HG03039 (cell line): ENCODE data around the gene WWOX.
A peak's percentile ranks its signal among the peaks of the same experiment; 100 is the strongest.

Source experiments
- ATAC-seq: cut with Tn5 transposase; IDR thresholded peaks from one replicate; pipeline ENCODE4 v1.9.1; 2021; ENCODE audit warnings: mild to moderate bottlenecking, moderate library complexity; ENCODE audit not compliant: unreplicated experiment

WWOX gene

GRCh38 chr16:78745108-78746019 is 645.9 kb downstream of the WWOX start:
- ATAC-seq = no peak

- no peak for ATAC-seq
Observed at GRCh38 chr16:78746718-78747117, 647.3 kb downstream of the WWOX start.

DNA sequence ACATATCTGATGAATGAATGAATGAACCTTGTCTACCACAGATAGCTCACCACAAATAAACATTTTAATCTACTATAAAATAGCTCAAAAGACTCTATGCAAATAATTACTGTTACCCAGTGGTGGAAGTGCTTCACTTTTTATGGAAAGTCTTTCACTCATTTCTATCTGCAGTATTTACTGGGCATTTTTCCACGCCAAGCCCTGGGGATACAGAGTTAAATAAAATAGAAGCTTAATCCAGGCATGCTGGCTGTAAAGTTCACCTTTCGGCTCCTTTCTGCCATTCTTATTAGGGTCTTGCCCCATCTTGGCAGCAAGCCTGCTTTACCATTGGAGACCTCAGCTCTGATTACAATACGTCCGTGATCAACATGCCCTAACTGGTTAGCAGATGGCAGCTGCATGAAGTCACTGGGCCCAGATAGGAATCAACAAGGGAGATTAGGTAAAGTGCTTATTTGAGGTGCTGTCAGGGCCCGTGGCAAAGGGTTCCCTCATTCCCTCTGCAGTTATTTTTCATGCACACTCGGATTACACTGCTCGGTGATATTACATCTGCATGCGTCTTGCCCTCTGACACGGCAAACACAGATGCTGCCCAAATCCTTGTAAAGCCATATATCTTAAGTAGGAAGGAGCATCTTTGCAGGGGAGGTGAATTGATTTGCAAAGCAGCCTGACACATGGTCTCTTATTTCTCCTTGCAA is 648.9 kb downstream of the WWOX start:
- no peak for ATAC-seq

DNA sequence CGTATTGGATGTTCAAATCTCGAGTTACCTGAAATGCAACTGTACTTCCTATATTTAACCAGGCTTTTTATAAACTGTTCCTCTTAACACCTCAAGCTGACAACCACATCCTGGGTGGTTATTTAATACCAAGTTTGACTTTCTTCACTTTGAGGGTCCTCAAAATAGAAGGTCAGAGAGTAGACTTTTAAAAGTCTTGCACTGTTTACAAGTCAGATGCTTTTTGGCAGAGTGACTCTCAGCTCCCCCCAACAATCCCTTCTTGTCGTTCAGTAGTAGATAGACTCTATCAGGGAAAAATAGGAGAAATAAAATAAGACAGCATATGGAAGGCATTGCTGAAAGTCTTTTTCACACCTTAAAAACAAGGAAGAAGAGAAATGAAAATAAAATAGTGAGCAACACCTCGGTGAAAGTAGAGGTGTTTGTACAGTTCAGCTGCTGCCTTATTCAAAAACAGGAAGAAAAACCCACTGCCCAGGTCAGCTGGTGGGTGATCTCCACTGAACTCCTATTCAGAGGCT is 650.4 kb downstream of the WWOX start:
- ATAC-seq = no peak

DNA sequence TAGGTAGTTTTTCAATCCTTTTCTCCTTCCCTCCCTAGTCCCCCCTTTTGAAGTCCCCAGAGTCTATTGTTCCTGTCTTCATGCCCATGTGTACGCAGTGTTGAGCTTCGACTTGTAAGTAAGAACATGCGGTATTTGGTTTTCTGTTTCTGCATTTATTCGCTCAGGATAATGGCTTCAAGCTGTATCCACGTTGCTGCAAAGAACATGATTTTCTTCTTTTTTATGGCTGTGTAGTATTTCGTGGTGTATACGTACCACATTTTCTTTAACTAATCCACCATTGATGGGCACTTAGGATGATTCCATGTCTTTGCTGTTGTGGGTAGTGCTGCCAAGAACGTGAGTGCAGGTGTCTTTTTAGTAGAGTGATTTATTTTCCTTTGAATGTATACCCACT is 651.2 kb downstream of the WWOX start:
- no peak for ATAC-seq

GRCh38 chr16:78751601-78752000 is 652.1 kb downstream of the WWOX start:
- ATAC-seq = no peak

GRCh38 chr16:78754713-78755112 is 655.3 kb downstream of the WWOX start:
- ATAC-seq = no peak

GRCh38 chr16:78755751-78756661 is 656.6 kb downstream of the WWOX start:
- ATAC-seq = no peak

GRCh38 chr16:78759596-78759995 is 660.1 kb downstream of the WWOX start:
- no peak for ATAC-seq

GRCh38 chr16:78760611-78761010 is 661.2 kb downstream of the WWOX start:
- no peak for ATAC-seq

- peak; percentile 66 for ATAC-seq
Observed at GRCh38 chr16:78761427-78761826, 662.0 kb downstream of the WWOX start.

GRCh38 chr16:78762222-78762621 is 662.8 kb downstream of the WWOX start:
- peak; percentile 72 for ATAC-seq

- no peak for ATAC-seq
Observed at GRCh38 chr16:78763821-78764440, 664.5 kb downstream of the WWOX start.

- no peak for ATAC-seq
Observed at GRCh38 chr16:78764478-78764877, 665.0 kb downstream of the WWOX start.

DNA sequence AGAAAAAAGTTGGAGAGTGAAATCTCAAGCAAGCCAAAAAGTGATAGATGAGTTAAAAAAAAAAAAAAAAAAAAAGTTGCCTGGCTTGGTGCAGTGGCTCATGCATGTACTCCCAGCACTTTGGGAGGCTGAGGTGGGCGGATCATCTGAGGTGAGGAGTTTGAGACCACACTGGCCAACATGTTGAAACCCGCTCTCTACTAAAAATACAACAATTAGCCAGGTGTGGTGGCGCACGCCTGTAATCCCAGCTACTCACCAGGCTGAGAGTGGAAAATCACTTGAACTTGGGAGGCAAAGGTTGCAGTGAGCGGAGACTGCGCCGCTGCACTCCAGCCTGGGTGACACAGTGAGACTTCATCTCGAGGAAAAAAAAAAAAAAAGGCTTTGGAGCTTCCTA is 668.8 kb downstream of the WWOX start:
- no peak for ATAC-seq

DNA sequence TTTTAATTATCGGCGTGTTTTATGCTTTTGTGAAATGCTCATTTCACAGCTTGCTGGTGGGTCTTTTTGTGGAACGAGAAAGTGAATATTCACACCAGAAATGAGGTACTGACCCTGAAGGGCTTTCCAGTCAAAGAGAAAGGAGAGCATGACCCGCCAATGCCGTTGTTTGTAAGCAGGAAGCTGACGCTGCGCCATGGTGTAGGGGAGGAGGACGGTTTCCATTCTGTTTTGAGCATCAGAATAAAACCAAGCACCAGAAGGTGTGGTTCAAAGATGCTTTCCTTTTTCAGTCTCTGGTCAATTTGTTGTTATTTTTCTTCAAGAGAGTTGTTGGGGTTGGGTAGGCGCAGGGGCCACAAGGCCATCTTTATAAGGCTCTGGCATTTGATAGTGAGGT is 669.3 kb downstream of the WWOX start:
- ATAC-seq = no peak

DNA sequence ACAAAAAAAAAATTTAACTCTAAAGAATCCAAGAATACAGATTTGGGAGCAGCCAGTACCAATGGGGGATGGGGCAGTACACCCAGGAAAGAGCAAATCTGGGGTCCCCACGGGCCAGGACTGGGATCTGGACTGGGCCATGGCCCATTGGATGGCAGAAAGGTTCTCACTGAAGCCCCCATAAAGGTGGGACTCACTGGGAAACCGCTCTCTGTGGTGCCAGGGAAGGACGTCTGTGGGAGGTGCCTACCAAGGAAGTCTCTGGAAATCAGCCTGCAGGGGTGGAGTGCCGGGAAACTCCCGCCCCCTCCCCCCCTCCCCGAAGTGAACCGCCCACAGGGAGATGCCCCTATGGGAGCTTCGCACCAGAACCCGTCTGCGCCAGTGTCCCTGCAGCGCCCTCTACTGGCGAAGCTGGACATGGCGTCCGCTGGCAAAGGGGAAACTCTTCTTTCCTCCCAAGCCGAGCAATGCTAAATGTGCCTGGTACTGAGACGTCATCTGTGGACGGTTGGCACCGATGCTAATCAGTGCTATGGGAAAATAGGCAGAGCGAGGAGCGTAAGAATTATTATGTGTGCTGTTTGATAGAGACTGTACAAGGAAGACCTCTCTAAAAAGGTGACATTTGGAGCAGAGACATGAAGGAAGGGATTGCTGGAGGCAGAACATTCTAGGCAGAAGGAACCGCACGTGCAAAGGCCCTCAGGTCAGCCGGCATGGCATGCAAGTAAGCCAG is 671.1 kb downstream of the WWOX start:
- ATAC-seq = peak; percentile 64

GRCh38 chr16:78773291-78773702 is 673.8 kb downstream of the WWOX start:
- no peak for ATAC-seq

DNA sequence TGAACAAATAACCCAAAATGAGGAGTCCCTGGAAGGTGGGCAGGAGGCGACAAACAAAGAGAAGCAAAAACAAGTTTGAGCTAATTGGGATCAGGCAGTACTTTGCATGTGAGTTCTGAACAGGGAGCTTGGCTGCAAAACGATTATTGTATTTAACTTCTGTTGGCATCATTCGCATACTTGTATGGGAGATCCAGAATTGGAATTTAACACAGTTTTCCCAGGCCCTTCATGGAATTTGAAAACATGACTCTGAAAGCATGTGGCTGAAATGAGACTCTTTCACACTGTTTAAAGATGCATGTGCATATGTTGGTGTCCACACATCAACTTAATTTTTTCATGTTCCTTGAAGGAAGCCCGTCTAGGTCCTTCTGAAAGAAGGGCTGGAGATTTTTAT is 674.3 kb downstream of the WWOX start:
- no peak for ATAC-seq

- ATAC-seq = no peak
Observed at GRCh38 chr16:78775161-78775561, 675.7 kb downstream of the WWOX start.
